ENCODE data around the gene NTRK2.

The NTRK2 gene

DNA sequence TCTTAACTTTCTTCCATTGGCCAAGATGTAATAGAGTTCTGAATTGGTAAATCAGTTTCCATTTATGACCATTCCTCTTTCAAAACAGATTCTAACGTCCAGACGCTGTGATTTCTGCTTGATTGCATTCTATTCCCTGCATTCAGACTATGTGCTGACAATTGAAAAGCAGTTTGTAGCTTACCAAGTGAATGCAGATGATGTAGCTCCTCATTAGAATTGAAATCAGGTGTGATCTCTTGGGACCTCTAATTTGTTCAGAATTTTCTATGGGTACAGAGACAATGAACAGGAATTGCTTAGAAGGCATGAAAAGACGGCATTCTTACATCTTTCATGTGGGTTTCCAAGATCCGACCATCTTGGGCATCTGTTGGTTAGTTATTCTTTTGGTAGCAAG, 191.9 kb downstream of the NTRK2 start:
- no peaks in the 10 kb centered on the region for H3K36me3 ChIP-seq (ENCODE audit: insufficient read depth, low read length)
- H4K20me1 ChIP-seq (ENCODE audit: insufficient read depth, low read length, poor library complexity, severe bottlenecking) = no peaks in the 10 kb centered on the region

DNA sequence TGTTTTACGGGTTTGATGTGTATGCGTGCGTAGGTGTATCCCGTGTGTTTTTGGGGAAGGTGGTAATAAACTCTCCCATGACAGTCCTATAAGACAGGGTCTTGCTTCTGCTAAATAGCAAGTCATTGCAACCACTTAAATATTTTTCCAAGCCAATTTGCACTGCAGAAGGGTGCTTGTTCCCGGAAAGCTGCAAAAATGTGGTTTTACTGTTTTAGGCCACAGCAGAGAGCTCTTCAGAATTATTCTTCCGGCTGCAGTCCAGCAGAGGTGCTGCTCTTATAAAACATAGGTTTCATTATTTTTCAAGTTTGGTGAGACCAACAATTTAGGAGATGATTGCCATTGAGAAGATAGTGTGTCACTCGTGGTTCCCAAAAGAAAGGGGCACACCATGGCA, 192.8 kb downstream of the NTRK2 start:
- Histone ChIP-seq H3K9me2 (replicated peaks; ENCODE audit: low read depth, low read length) (no peaks in the 10 kb centered on the region), H3K27me3 (ENCODE audit: insufficient read depth, low read length, poor library complexity, severe bottlenecking) (no peaks in the 10 kb centered on the region), H4K20me1 (ENCODE audit: insufficient read depth, low read length, poor library complexity, severe bottlenecking) (no peaks in the 10 kb centered on the region), H2AFZ (ENCODE audit: low read length) (no peak overlapping the region), H3K79me2 (ENCODE audit: insufficient read depth, low read length) (no peaks in the 10 kb centered on the region), H3F3A (ENCODE audit: low read depth) (no peaks in the 10 kb centered on the region), H3K9me3 (ENCODE audit: insufficient read depth, low read depth, low read length) (no peaks in the 10 kb centered on the region), H3K36me3 (ENCODE audit: insufficient read depth, low read length) (no peaks in the 10 kb centered on the region), H3K4me2 (ENCODE audit: low read depth, low read length, poor library complexity, severe bottlenecking) (peak overlapping the region; percentile 16), H3K4me1 (ENCODE audit: insufficient read depth, low read length, poor library complexity, severe bottlenecking) (no peaks in the 10 kb centered on the region), H3K4me3 (ENCODE audit: low read length, poor library complexity, severe bottlenecking) (no peak overlapping the region), H3K9ac (ENCODE audit: low read depth, low read length, poor library complexity, severe bottlenecking) (no peak overlapping the region)
- TF ChIP-seq, protein P1, sequence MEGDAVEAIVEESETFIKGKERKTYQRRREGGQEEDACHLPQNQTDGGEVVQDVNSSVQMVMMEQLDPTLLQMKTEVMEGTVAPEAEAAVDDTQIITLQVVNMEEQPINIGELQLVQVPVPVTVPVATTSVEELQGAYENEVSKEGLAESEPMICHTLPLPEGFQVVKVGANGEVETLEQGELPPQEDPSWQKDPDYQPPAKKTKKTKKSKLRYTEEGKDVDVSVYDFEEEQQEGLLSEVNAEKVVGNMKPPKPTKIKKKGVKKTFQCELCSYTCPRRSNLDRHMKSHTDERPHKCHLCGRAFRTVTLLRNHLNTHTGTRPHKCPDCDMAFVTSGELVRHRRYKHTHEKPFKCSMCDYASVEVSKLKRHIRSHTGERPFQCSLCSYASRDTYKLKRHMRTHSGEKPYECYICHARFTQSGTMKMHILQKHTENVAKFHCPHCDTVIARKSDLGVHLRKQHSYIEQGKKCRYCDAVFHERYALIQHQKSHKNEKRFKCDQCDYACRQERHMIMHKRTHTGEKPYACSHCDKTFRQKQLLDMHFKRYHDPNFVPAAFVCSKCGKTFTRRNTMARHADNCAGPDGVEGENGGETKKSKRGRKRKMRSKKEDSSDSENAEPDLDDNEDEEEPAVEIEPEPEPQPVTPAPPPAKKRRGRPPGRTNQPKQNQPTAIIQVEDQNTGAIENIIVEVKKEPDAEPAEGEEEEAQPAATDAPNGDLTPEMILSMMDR (conservative IDR thresholded peaks at IDR 0.05; ENCODE audit: low read length) = no peak
- TF ChIP-seq EZH2phosphoT487 (IDR thresholded peaks at IDR 0.05; ENCODE audit: borderline replicate concordance) = no peak

More for the DNA sequence above, 191.9 kb downstream of the NTRK2 start:
- Histone ChIP-seq H3K9ac (ENCODE audit: low read depth, low read length, poor library complexity, severe bottlenecking) (no peak overlapping the region), H2AFZ (ENCODE audit: low read length) (no peak overlapping the region), H3K9me2 (replicated peaks; ENCODE audit: low read depth, low read length) (no peaks in the 10 kb centered on the region), H3F3A (ENCODE audit: low read depth) (no peaks in the 10 kb centered on the region), H3K27me3 (ENCODE audit: insufficient read depth, low read length, poor library complexity, severe bottlenecking) (no peaks in the 10 kb centered on the region), H3K9me3 (ENCODE audit: insufficient read depth, low read depth, low read length) (no peaks in the 10 kb centered on the region), H3K4me1 (ENCODE audit: insufficient read depth, low read length, poor library complexity, severe bottlenecking) (no peaks in the 10 kb centered on the region), H3K4me2 (ENCODE audit: low read depth, low read length, poor library complexity, severe bottlenecking) (no peak overlapping the region), H3K4me3 (ENCODE audit: low read length, poor library complexity, severe bottlenecking) (no peak overlapping the region), H3K79me2 (ENCODE audit: insufficient read depth, low read length) (no peaks in the 10 kb centered on the region)
- TF ChIP-seq, protein P1 (conservative IDR thresholded peaks at IDR 0.05; ENCODE audit: low read length) = no peak
- no peak for TF ChIP-seq EZH2phosphoT487 (IDR thresholded peaks at IDR 0.05; ENCODE audit: borderline replicate concordance)

DNA sequence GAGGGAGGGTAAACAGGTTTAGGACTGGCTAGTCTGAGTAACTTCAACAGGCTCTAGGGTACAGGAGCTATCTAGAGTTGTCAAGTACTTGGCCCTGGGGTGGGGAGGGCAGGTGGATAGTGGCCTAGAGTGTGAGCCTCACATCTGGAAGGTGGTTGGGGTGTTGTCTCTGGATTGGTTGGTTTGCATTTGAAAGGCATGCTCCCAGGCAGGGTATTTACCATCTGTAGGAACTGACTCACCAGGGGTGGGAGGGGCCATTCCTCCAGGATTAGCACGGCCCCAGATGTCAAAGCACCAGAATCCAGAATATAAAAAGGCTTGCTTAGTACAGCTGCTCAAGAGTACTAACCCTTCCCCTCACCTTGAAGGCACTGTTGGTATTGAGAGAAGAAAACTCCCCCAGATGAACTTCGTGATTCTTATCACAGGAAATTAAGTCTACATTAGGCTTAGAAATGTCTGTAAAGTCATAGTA, 193.3 kb downstream of the NTRK2 start:
- Histone ChIP-seq H3K79me2 (ENCODE audit: insufficient read depth, low read length) (no peaks in the 10 kb centered on the region), H2AFZ (ENCODE audit: low read length) (no peak overlapping the region), H3K4me1 (ENCODE audit: insufficient read depth, low read length, poor library complexity, severe bottlenecking) (no peaks in the 10 kb centered on the region), H3K4me3 (ENCODE audit: low read length, poor library complexity, severe bottlenecking) (peak overlapping the region; percentile 20), H3K9me3 (ENCODE audit: insufficient read depth, low read depth, low read length) (no peaks in the 10 kb centered on the region), H3K9me2 (replicated peaks; ENCODE audit: low read depth, low read length) (no peaks in the 10 kb centered on the region), H3K9ac (ENCODE audit: low read depth, low read length, poor library complexity, severe bottlenecking) (no peak overlapping the region), H4K20me1 (ENCODE audit: insufficient read depth, low read length, poor library complexity, severe bottlenecking) (no peaks in the 10 kb centered on the region), H3F3A (ENCODE audit: low read depth) (no peaks in the 10 kb centered on the region), H3K4me2 (ENCODE audit: low read depth, low read length, poor library complexity, severe bottlenecking) (peak overlapping the region; percentile 16), H3K36me3 (ENCODE audit: insufficient read depth, low read length) (no peaks in the 10 kb centered on the region), H3K27me3 (ENCODE audit: insufficient read depth, low read length, poor library complexity, severe bottlenecking) (no peaks in the 10 kb centered on the region)
- no peak for TF ChIP-seq EZH2phosphoT487 (IDR thresholded peaks at IDR 0.05; ENCODE audit: borderline replicate concordance)
- TF ChIP-seq, protein P1 (conservative IDR thresholded peaks at IDR 0.05; ENCODE audit: low read length) = no peak

All from Loucy (cell line).